Measurements from ENCODE around the gene PRND.
"Not testable (repeated sequence)": the region's sequence is repeated elsewhere in the genome, so short reads cannot be mapped to it uniquely, and the experiment has no call there.

Gene PRND

DNA sequence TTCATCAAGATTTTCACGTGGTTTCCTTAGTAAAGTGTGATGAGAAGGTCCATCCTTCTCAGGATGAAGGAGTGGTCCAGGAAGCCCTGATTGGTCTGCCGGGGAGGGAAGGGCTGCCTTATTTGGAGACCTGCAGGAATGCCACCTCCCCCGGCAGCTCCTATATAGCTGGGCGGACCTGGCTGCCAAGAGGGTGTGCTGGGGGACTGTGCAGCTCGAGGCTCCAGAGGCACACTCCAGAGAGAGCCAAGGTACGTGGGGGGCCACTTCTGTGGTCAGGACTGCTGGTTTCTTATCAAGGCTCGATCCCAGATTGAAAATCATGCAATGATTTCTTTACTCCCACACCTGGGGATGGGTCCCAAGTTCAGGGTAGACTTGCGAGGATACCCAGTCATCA, at the start of gene PRND:
Gene PRND (plus strand): TSS at position 191 of the 400 bp plus-strand sequence. CDS start 2,643 bp downstream, outside the sequence.
- DNase-seq = no peak

GRCh38 chr20:4672948-4673347, 48.8 kb upstream of the PRND start:
- no peak for DNase-seq

GRCh38 chr20:4673371-4674001, 48.2 kb upstream of the PRND start:
- DNase-seq = peak; percentile 93

DNA sequence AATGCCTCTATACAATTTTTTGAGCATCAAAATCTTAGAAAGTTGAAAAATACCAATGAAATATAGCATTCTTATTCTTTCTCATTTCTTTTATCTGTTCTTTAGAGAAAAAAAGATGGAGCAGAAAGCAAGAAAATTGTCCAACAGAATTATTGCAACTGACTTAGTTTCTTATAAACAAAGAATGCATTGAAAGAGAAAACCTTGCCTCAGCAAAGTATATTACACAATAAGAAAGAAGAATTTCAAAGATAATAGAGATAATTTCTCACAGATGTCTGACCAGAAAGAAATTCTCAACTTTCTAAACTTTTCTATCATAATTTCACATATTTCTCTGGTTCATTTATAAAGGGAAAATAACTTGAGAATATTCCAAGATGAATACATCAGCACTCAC, 47.0 kb upstream of the PRND start:
- DNase-seq = no peak

DNA sequence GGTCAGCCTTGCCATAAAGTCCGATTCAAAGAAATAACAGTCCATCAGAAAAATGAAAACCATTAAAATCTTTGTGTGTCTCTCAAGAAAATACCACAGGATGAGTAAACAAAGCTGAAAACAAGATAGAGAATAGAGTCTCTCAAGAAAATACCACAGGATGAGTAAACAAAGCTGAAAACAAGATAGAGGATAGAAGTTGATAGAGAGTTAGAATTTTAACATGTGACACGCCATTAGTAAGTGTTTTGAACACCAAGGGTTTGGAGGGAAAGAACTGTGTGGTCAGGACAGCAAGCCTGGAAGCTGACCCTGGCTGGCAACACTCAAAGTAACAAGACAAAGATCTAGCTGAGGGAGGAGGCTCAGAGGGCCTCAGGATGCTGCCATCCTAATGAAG, 43.9 kb upstream of the PRND start:
- no peak for DNase-seq

DNA sequence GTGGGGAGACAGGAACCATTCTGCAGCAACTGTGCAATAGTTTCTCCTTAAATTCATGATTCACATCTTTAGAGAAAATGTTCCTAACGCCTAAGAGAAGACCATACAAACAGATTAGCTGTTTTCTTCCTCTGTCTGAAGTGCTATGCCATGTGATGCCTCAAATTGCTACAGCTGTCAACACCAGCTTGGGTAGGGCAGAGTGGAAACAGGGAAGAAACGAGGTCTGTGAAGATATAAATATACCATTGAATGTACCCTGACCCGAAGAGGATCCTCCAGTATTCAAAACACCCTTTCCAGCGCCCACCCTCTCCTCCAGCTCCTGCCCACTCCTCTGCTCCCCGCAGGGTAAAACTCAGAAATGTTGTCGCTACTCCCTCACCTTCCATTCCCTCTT, 40.3 kb upstream of the PRND start:
- no peak for DNase-seq

DNA sequence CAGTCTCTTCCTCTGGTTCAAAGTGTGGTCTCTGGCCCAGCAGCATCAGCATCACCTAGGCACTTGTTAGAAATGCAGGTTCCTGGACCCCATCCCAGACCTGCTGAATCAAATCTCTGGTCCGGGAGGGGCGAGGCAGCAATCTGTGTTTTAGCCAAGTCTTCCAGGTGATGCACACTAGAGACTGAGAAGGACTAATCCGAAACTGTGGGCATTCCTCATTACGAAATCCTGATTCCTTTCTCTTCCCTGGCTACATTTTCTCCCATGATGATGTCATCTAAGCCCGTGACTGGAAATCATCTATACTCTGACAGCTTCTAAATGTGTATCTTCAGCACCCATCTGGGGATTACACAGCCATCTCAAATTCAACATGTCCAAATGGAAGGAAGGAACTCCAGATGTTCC, 39.7 kb upstream of the PRND start:
- no peak for DNase-seq

GRCh38 chr20:4682682-4683081, 39.0 kb upstream of the PRND start:
- no peak for DNase-seq

GRCh38 chr20:4683261-4683660, 38.4 kb upstream of the PRND start:
- no peak for DNase-seq

DNA sequence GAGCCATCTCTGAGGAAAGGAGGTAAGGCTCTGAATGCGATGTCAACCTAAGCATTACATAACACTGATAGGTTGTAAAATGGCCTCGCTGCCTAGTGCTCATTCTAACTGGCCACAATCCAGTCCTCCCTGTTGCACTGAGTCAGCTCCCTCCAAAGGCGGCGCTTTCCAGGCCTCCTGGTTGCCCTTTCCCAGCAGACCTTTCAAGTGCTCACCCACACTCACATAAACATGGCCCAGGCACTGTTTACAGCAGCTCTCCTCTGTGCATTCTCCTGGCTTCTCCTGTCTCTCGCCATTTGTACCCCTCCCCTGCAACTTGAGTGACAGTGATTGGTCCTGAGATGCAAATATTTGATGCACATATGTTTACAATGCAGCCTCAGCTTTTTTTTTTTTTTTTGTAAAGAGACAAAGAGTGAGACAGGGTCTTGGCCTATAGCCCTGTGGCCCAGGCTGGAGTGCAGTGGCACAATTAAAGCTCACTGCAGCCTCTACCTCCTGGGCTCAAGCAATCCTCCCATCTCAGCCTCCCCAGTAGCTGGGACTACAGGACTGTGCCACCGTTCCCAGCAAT, 36.8 kb upstream of the PRND start:
- DNase-seq = no peak

- DNase-seq = no peak
Observed at GRCh38 chr20:4685923-4686221, 35.8 kb upstream of the PRND start.

- no peak for DNase-seq
Observed at GRCh38 chr20:4688305-4688704, 33.4 kb upstream of the PRND start.

DNA sequence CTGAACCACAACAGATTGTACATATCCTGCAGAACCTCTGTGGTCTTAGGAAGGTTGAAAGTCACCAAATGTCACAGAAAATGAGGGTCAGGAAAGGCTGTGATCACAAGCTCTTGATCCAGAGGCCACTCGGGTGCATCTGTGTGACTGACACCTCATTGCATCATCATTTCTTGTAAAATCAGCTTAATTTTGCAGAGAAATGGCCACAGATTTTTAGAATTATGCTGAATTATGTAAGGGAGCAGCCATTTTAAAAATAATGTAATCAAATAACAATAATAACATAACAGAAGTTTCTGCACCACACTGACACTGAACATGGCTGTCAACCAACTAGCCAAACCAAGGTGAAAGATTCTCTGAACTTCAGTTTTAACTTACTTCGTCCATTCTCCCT, 32.5 kb upstream of the PRND start:
- peak; percentile 29 for DNase-seq

DNA sequence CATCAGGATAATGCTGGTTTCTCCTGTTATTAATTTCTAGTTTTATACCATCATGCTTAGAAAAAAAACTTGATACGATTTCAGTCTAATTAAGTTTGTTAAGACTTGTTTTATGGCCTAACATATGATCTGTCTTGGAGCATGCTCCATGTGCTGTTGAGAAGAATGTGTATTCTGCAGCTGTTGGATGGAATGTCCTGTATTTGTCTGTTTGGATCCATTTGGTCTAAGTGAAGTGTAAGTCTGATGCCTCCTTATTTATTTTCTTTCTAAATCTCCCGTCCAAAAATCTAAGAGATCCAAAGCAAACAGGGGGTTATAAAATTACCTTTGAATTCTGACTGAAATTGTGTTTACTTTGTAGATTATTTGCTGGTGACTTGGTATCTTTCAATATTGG, 30.0 kb upstream of the PRND start:
- DNase-seq = no peak

DNA sequence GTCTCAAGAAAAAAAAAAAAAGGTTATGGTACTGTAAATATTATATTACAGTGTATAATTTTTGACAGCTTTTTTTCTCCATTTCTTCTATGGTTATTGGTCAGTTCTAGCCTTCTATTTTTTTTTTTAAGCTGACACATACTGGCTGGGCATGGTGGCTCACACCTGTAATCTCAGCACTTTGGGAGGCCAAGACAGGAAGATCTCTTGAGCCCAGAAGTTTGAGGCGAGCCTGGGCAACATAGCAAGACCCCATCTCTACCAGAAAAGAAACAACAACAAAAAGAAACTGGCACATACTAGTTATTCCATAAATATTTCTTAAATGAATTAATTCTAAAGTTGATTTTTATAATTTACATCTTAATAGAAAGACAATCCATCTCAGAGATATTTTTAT, 27.6 kb upstream of the PRND start:
- DNase-seq = no peak

GRCh38 chr20:4697189-4697830, 24.4 kb upstream of the PRND start:
- no peak for DNase-seq

DNA sequence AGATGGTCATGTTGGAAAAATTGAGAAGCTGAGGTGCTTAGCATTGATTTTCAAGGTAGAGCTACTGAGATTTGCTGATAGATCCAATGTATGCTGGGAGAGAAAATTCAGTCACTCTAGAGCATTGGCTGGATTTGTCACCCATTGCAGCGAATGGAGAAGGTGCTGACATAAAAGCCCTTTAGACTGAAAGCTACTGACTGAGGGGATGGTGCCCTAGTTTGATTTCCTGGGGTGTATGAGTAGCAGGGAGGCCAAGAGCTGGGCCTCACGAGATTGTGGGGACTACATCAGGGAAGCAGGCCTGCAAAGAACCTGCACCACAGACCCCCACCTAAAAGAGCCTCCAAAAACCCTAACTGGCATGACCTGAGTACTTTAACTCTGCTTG, 23.9 kb upstream of the PRND start:
- no peak for DNase-seq

DNA sequence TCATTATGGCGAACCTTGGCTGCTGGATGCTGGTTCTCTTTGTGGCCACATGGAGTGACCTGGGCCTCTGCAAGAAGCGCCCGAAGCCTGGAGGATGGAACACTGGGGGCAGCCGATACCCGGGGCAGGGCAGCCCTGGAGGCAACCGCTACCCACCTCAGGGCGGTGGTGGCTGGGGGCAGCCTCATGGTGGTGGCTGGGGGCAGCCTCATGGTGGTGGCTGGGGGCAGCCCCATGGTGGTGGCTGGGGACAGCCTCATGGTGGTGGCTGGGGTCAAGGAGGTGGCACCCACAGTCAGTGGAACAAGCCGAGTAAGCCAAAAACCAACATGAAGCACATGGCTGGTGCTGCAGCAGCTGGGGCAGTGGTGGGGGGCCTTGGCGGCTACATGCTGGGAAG, 22.5 kb upstream of the PRND start:
- DNase-seq = no peak

GRCh38 chr20:4699957-4700356, 21.8 kb upstream of the PRND start:
- no peak for DNase-seq

GRCh38 chr20:4702562-4703280, 19.0 kb upstream of the PRND start:
- no peak for DNase-seq

DNA sequence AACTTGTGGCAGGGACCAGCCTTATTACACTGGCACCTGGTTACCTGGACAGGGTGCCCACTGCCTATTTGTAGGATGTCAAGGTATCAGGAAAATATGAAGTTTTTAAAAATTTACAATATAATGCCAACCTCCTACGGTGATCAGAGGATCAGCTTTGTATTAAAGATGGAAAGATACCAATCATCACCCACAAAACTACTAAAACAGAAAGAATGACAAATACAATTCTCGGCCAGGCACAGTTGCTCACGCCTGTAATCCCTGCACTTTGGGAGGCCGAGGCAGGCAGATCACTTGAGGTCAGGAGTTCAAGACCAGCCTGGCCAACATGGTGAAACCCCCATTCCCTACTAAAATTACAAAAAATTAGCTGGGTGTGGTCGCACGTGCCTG, 18.4 kb upstream of the PRND start:
- no peak for DNase-seq

DNA sequence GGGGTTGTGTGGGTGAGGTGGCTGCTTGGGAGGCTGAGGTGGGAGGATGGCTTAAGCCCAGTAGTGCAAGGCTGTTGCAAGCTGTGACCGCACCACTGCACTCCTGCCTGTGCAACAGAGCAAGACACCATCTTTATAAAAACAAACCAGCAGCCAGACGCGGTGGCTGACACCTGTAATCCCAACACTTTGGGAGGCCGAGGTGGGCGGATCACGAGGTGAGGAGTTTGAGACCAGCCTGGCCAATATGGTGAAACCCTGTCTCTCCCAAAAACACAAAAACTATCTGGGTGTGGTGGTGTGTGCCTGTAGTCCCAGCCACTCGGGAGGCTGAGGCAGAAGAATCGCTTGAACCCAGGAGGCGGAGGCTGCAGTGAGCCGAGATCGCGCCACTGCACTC, 14.8 kb upstream of the PRND start:
- not testable (repeated sequence) for DNase-seq

DNA sequence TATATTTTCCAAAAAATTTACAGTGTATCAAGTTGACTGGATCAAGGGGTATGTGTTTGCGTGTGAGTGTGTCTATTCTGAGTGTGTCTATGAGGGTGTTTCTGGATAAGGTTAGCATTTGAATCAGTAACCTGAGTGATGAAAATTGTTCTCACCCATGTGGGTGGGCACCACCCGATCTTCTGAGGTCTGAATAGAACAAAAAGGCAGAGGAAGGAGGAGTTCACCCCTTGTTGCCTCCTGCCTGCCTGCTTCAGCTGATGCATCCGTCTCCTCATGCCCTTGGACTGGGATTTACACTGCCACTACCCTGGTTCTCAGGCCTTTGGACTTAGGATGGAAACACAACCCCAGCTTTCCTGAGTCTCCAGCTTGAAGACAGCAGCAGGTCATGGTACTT, 13.7 kb upstream of the PRND start:
- no peak for DNase-seq

DNA sequence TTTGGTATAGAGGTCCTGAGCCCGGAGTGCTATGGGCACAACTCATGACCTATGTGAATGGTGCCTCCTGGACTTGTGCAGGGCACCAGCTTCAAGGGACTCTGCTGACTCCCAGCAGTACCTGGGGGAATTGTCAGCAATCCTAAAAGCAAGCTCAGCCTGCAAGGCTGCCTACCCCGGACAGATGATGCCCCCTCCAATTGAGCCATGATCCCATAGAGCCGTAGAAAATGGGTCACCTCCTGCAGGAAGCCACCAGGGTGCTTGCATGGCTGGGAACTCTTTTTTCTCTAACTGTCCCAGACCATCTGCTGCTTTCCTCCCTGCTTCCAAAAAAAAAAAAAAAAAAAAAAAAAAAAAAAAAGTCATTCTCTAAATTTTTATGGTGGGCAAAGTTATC, 12.9 kb upstream of the PRND start:
- DNase-seq = no peak

All from hematopoietic multipotent progenitor cell treated with erythropoietin and hydrocortisone succinate and interleukin-3 and kit ligand, for 6 days (in vitro differentiated cells).